ENCODE data around the gene PLCD3.

PLCD3 gene

DNA sequence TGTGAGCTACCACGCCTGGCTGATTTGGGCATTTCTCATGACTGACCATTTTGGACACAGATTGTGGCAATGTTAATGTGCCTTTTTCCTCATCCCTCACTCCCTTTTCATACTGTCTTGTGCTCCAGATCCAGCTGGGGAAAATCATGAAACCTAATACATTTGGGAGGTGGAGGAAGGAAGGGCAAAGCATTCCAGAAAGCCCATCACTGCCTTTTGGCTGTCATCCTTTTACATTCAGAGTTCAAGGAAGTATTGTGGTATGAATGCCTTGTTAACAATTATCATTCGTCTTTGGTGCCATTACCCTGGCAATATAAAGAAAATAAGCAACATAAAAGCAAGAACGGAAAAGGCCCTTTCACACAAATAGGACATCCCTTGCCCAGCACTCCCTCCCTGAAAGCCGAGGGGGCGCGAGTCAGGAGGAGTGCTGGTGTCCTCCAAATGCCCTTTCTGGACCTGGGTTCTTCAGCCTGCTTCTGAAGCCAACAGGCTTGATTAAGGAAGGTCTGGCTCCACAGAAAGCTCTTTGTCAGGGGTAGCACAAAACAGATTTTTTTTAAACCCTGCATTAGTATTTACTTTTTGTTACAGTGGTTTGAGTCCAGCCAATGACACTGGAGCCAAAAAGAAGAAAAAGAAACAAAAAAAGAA lies 51.1 kb downstream of the PLCD3 start:
- DNase-seq (ENCODE audit: low read depth): no peak
- no peak overlapping the region for H3K4me3 ChIP-seq (replicated peaks; ENCODE audit: low read depth, low read length)
- TF ChIP-seq, protein P1, sequence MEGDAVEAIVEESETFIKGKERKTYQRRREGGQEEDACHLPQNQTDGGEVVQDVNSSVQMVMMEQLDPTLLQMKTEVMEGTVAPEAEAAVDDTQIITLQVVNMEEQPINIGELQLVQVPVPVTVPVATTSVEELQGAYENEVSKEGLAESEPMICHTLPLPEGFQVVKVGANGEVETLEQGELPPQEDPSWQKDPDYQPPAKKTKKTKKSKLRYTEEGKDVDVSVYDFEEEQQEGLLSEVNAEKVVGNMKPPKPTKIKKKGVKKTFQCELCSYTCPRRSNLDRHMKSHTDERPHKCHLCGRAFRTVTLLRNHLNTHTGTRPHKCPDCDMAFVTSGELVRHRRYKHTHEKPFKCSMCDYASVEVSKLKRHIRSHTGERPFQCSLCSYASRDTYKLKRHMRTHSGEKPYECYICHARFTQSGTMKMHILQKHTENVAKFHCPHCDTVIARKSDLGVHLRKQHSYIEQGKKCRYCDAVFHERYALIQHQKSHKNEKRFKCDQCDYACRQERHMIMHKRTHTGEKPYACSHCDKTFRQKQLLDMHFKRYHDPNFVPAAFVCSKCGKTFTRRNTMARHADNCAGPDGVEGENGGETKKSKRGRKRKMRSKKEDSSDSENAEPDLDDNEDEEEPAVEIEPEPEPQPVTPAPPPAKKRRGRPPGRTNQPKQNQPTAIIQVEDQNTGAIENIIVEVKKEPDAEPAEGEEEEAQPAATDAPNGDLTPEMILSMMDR (IDR thresholded peaks at IDR 0.05; ENCODE audit: low read length, missing control alignments): no peak

DNA sequence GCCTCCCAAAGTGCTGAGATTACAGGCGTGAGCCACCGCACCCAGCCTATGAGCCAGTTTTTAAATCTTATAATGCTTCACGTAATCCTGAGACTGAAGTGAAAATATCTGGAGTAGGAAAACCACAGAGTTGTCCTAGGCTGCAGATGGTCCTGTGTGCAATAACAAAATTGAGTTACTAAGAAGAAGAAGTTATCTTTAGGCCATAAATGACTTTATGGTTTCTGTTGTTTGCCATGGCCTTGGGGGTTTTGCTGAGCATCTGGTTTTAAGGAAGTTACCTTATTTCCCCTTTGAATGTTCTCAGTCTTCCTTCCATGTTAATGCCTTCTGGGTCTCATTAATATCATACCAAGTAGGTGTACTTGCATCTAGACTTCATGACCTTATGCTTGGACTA lies 54.7 kb downstream of the PLCD3 start:
- H3K4me3 ChIP-seq (replicated peaks; ENCODE audit: low read depth, low read length): no peak overlapping the region
- DNase-seq (ENCODE audit: low read depth): no peak
- TF ChIP-seq, protein P1 (IDR thresholded peaks at IDR 0.05; ENCODE audit: low read length, missing control alignments): no peak

DNA sequence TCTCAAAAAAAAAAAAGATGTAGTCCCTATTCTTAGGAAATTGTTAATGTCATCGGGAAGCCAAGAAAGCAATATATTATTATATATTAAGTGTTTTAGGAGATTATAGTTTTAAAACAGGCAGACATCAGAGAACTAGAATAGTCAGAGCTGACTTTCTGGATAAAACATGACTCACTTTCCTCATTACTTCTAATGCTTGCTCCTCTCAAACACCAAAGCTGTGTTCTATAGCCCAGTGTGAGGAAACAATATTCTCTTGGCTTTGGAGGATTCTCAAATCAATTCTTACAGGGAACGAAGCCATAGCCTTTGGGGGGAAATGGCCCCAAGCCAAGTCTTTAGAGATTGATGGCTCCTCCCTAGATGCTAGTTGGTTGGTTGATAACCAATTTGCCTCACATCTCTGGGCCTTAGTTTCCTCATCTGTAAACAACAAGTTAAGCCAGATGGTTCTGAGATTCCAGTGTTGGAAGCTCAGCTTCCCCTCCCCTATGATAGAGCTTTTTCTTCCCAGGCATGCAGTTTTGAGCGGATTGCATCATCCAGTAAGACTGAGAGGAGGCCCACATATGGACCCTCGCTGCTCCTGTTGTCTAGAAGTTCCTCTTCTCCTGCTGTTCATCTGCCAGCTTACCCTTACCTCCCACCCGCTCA lies 58.8 kb downstream of the PLCD3 start:
- DNase-seq (ENCODE audit: low read depth): peak; percentile 89
- TF ChIP-seq, protein P1 (IDR thresholded peaks at IDR 0.05; ENCODE audit: low read length, missing control alignments): no peak
- H3K4me3 ChIP-seq (replicated peaks; ENCODE audit: low read depth, low read length): no peak overlapping the region

DNA sequence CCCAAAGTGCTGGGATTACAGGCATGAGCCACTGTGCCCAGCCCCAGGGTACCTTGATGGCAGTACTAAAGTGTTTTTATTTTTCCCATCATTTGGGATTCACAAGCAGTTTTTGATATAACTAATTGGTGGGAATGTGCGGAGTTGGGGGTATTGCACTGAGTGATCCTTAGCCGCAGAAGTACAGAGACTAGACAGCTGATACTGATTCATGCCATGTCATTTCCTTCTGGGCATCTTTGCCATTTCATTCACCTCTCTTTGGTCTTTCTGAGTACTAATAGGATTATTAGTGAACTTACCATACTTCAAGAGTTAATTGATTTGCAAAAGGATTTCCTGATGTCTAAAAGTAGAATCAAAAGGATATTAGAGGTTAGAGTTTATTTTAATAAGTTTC lies 61.5 kb downstream of the PLCD3 start:
- DNase-seq (ENCODE audit: low read depth): no peak
- H3K4me3 ChIP-seq (replicated peaks; ENCODE audit: low read depth, low read length): no peak overlapping the region
- TF ChIP-seq, protein P1 (IDR thresholded peaks at IDR 0.05; ENCODE audit: low read length, missing control alignments): no peak

DNA sequence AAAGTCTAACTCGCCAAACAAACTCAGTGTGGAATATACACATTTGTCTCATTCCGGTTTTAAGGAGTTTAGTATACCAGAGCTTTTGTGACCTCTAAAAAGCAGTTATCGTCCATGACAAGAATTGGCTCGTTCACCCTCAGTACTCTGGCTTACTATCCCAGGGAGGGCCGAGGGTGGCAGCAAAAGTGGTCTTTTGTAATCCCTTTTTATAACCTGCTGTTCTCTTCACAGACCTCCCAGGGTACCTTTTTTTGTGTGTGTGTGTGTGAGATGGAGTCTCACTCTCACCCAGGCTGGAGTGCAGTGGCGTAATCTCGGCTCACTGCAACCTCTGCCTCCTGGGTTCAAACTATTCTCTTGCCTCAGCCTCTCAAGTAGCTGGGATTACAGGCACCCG lies 62.3 kb downstream of the PLCD3 start:
- no peak overlapping the region for H3K4me3 ChIP-seq (replicated peaks; ENCODE audit: low read depth, low read length)
- TF ChIP-seq, protein P1 (IDR thresholded peaks at IDR 0.05; ENCODE audit: low read length, missing control alignments): no peak
- no peak for DNase-seq (ENCODE audit: low read depth)

DNA sequence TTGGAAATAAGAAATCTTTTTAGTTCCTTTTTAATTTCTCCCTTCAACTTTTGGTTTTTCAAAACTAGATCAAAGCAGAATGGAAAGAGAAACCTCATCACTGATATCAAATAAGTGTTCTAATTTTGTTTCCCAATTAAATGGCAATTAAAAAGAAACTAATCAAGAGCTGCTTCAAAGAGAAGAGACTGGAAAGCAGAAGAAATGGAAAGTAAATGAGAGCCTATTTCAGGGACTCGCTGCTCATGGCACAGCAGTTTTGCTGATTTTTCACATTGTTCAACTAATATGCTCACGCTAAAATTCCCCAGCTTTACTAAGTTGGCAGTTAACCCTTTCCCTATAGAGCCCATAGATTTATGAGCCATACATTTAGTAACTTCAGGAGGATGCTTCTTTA lies 64.7 kb downstream of the PLCD3 start:
- no peak overlapping the region for H3K4me3 ChIP-seq (replicated peaks; ENCODE audit: low read depth, low read length)
- no peak for DNase-seq (ENCODE audit: low read depth)
- TF ChIP-seq, protein P1 (IDR thresholded peaks at IDR 0.05; ENCODE audit: low read length, missing control alignments): no peak

DNA sequence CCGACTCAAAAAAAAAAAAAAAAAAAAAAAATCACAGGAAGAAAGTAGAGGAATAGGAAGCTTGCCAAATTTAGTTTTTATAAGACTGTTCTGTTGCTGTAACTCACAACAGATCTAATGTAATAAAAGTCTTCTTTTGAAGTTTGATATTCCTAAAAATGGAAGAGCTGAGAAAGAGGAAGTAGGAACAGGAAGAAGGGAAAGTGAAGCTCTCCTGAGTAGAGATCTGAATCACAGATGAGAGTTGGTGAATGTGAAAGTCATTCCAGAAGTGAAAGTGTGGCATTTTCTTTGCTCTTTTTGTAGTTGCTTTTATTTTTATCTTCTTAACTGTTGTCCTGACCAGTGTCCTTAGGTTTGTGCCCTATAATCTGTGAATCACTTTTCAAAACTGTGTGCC lies 69.1 kb downstream of the PLCD3 start:
- TF ChIP-seq, protein P1 (IDR thresholded peaks at IDR 0.05; ENCODE audit: low read length, missing control alignments): no peak
- no peak for DNase-seq (ENCODE audit: low read depth)
- no peak overlapping the region for H3K4me3 ChIP-seq (replicated peaks; ENCODE audit: low read depth, low read length)

Measured in fibroblast of pulmonary artery (primary cell).